CMK (cell line): ENCODE data around the gene MESP1.

Source experiments
- DNase-seq: peaks from one replicate; pipeline ENCODE4 v3.0.0-alpha.2; 2010; ENCODE audit warnings: low read depth

The MESP1 gene

GRCh38 chr15:89723031-89723430 lies 28.0 kb downstream of the MESP1 start:
- DNase-seq: no peak

GRCh38 chr15:89714775-89715174 lies 36.3 kb downstream of the MESP1 start:
- no peak for DNase-seq

- DNase-seq: no peak
Observed at GRCh38 chr15:89707577-89707976, 43.5 kb downstream of the MESP1 start.

- no peak for DNase-seq
Observed at GRCh38 chr15:89704411-89704810, 46.6 kb downstream of the MESP1 start.
